K562 (cell line): ENCODE data around the gene DYRK1B.

ENCODE experiments used
- EZH2 ChIP-seq: IDR thresholded peaks from 2 replicates; pipeline ENCODE4 v1.6.1; 2012; ENCODE audit warnings: low read depth, mild to moderate bottlenecking, inconsistent platforms, low read length, borderline replicate concordance
- HBP1 ChIP-seq: fragments of 450-650 bp; formaldehyde crosslinking; IDR thresholded peaks from 2 replicates; pipeline ENCODE4 v1.4.0; 2022; ENCODE audit warnings: missing genetic modification characterization
- RFX5 ChIP-seq: IDR thresholded peaks from 2 replicates; pipeline ENCODE4 v1.6.1; 2011; ENCODE audit warnings: low read depth, mild to moderate bottlenecking, improper control_type of control experiment, low read length
- SMARCB1 ChIP-seq: IDR thresholded peaks from 2 replicates; pipeline ENCODE4 v1.6.1; 2011; ENCODE audit warnings: improper control_type of control experiment, low read depth; ENCODE audit not compliant: insufficient read length
- TFAM ChIP-seq: fragments of 250-450 bp; sonication (Bioruptor Pico); conservative IDR thresholded peaks from 2 replicates; pipeline ENCODE4 v1.5.0; 2021; ENCODE audit warnings: mild to moderate bottlenecking, moderate library complexity
- ZNF12 ChIP-seq: sonication (generic); formaldehyde crosslinking; IDR thresholded peaks from 2 replicates; pipeline ENCODE4 v1.4.0; 2020; ENCODE audit warnings: mild to moderate bottlenecking, missing genetic modification reagents

- TF ChIP-seq TFAM (CRISPR knock-in tag) = no peak
- TF ChIP-seq EZH2 = no peak
- no peak for TF ChIP-seq SMARCB1
- no peak for TF ChIP-seq ZNF12 (CRISPR knock-in tag)
- no peak for TF ChIP-seq RFX5
- no peak for TF ChIP-seq HBP1
Measured at GRCh38 chr19:39811064-39811463, 22.9 kb downstream of the DYRK1B start.
